Left kidney (tissue), 2 donors: ENCODE measurements around the gene GPR152. TPM values are rescaled to one million over a fixed set of nuclear protein-coding genes. Genes with fewer than 3 reads are reported as not detected.
"Not testable (repeated sequence)": the region's sequence is repeated elsewhere in the genome, so short reads cannot be mapped to it uniquely, and the experiment has no call there.

Source experiments
- DNase-seq: peaks from one replicate; pipeline ENCODE4 v3.0.0-alpha.2; 2013
- polyA plus RNA-seq: library from polyadenylated mRNA; unstranded; fragments of 120-200 nt; gene quantifications from one replicate; pipeline ENCODE4 v1.2.1, GENCODE V29; 2013; ENCODE audit not compliant: insufficient read length

GPR152 gene
- polyA plus RNA-seq, 1 donor = not detected

DNA sequence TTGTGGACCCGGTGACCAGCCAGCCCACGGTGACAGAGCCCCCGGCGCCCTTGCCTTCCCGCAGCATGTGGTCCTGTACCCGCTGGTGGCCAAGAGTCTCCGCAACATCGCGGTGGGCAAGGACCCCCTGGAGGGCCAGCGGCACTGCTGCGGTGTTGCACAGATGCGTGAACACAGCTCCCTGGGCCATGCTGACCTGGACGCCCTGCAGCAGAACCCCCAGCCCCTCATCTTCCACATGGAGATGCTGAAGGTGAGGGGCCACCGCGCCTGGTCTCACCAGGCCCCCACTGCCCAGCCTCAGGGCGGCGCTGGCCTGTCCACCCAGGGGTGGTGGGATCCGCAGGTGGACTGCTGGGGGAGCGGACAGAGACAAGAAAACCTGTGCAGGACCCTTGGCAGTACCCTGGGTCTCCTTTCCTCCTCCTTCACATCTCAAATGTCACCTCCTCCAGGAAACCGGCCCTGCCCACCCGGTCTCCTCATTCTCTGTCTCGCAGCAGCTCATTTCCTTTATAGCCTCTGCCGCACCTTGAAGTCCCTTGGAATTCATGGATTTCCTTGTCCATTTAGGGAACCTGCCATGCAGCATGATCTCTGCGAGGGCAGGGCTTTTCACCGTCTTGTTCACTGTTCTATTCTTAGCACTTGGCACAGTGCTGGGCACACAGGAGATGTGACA is 36.8 kb upstream of the GPR152 start:
- DNase-seq = no peak

GRCh38 chr11:67486481-67487195 is 34.1 kb upstream of the GPR152 start:
- no peak for DNase-seq

DNA sequence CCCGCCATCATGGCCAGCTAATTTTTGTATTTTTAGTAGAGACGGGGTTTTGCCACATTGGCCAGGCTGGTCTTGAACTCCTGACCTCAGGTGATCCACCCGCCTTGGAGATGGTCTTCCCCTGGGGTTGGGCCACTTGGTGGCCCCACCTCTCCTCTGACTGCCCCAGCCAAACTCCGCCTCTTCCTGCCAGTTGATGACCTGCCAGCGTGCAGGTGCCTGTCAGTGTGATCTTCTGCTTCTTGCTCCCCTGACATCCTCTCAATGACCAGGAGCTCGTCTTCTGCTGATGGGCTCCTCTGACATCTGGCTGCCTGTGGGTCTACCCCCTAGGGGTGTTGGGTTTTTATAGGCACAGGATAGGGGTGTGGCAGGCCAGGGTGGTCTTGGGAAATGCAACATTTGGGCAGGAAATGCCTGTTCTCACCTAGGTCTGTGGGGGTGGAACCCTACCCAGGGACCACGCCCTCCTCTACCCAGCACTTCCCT is 33.4 kb upstream of the GPR152 start:
- not testable (repeated sequence) for DNase-seq

DNA sequence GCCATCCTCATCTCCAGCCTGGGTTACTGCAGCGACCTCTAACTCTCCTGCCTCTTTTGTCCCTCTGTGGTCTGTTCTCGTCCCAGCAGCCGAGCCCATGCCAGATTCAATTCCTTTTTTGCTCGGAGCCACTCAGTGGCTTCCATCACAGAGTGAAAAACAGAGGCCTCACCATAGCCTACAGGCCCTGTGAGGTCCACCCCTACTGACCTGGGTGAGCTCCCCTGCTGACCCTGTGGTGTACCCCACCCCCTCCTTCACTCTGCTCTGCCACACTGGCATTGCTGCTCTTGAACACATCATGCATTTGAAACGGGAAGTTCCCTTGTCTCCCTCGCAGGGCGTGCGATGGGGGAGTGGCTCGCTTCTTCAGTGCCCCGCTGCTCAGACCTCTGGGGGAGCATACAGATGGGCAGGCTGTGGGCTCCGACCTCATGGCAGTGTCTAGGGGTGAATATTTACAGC is 32.4 kb upstream of the GPR152 start:
- DNase-seq = no peak

DNA sequence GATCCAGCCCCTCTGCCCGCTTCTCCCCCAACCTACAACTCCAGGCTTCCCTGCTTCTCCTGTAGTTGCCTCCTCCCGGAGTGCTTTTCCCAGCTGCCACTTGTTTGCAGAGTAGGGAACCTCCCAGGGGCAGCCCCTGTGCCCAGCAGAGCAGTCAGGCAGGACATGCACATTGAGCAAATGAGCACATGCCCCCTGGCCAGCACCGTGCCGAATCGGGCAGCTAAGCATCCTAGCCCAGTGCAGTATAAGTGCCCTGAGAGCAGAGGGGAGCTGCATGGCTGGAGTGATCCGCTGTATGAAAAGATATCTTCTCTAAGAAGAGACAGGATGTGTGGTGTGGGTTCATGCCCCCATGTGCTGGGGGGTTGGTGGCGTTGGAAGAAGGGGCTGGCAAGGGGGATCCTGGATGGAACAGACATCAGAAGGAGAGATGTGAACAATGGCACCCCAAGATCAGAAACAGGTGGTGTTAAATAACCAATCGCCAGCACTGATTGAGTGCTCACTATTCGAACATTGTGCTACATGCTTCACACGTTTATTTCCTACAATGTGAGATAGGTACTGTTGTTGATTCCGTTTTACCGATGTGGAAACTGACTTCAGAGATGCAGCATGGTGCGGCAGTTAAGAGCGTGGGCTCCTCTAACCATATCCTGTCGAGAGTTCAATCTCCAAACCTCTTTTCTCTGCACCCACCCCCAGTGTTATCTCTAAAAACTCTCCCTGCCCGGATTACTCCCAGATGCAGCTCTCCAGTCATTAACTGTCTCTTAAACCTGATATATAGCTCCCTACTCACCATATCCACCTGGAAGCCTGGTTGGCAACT is 31.5 kb upstream of the GPR152 start:
- no peak for DNase-seq

GRCh38 chr11:67482827-67483798 is 30.6 kb upstream of the GPR152 start, which contains the start of gene AIP:
AIP (plus strand) TSS chr11:67483026; CDS start chr11:67483159, 133 bp downstream.
- peak; percentile 98 for DNase-seq

DNA sequence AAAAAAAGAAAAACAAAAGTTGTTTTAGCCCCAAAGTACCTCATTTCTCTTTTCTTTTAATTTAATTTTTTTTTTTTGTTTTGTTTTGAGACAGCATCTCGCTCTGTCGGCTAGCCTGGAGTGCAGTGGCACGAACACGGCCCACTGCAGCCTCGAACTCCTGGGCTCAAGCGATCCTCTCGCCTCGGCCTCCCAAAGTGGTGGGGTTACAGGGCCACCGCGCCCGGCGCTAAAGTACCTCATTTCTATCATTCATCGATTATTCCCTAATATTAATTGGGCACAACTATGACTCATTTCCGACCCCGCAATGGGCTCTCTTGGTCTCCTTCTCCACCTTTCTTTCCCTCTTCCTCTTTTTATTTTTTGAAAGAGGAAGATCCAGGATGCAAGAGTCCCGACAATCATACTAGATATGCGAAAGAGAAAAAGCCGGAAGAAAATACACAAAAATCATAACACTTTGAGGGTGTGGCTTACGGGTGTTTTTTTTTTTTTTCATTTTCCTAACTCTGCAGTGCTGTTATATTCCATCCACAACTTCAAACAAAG is 29.8 kb upstream of the GPR152 start:
- no peak for DNase-seq

DNA sequence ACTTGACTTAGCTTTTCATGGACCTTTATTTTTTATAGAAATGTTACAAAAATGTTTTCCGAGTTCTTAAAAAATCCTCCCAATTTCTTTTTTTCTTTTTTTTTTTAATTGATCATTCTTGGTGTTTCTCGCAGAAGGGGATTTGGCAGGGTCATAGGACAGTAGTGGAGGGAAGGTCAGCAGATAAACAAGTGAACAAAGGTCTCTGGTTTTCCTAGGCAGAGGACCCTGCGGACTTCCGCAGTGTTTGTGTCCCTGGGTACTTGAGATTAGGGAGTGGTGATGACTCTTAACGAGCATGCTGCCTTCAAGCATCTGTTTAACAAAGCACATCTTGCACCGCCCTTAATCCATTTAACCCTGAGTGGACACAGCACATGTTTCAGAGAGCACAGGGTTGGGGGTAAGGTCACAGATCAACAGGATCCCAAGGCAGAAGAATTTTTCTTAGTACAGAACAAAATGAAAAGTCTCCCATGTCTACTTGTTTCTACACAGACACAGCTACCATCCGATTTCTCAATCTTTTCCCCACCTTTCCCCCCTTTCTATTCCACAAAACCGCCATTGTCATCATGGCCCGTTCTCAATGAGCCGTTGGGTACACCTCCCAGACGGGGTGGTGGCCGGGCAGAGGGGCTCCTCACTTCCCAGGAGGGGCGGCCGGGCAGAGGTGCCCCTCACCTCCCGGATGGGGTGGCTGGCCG is 25.0 kb upstream of the GPR152 start:
- not testable (repeated sequence) for DNase-seq

GRCh38 chr11:67476692-67477091 is 24.2 kb upstream of the GPR152 start:
- DNase-seq = not testable (repeated sequence)

DNA sequence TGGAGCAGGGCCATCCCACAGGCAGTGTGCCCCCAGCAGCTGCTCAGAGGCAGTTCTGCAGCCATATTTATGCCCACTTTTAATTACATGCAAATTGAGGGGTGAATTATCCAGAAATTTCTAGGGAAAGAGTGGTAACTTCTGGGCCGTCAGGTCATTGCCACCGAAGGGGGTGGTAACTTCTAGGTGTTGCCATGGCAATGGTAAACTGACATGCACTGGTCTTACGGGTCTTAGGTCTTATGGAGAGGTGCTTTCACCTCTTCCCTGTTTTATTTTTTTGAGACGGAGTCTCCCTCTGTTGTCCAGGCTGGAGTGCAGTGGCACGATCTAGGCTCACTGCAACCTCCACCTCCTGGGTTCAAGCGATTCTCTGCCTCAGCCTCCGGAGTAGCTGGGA is 20.4 kb upstream of the GPR152 start:
- DNase-seq = no peak

DNA sequence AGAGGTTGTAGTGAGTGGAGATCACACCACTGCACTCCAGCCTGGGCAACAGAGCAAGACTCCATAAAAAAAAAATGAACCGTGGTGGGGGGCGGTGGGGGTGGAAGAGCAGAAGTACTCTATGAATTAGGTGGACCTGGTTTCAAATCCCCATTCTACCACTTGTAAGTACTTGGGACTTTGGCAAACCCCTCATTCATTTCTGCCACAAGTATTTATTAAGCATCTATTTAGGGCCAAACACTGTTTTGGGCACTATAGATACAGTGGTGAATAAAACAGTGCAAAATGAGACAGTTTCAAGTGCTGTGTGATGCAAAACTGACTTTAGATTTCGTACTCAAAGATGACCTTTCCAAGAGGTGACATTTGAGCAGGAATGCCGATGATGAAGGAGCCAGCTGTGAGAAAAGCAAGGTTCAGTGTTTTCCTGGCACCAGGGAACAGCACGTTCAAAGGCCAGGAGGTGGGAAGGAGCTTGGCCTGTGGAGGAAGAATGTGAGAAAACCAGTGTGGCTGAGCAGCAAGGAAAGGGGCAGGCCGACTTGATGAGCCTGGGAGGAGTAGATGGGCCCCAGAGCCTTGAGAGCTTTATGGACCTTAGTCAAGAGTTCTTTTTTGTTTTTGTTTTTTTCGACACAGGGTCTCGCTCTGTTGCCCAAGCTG is 17.9 kb upstream of the GPR152 start:
- DNase-seq = no peak

DNA sequence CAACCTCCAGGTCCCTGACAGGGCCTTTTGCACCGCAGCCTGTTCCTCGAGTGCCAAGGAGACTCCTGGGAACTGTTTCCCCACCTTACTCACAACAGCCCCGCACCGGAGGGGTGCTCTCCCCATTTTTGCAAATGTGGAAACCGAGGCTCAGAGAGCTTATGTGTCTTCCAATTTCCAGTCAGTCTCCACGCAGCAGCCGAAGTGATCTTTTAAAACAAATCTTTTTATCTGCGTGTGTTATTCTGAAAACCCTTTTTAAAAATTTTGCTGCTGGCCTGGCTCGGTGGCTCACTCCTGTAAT is 16.9 kb upstream of the GPR152 start:
- no peak for DNase-seq

- peak; percentile 89 for DNase-seq
These were observed 16.4 kb upstream of the GPR152 start, which contains the start of gene TMEM134 for GRCh38 chr11:67468759-67469507. TMEM134 (minus strand) TSS chr11:67469251; CDS start chr11:67469192, 59 bp downstream.

- no peak for DNase-seq
These were observed 15.9 kb upstream of the GPR152 start for GRCh38 chr11:67468456-67468758.

- DNase-seq = no peak
These were observed 15.5 kb upstream of the GPR152 start for GRCh38 chr11:67468056-67468455.

DNA sequence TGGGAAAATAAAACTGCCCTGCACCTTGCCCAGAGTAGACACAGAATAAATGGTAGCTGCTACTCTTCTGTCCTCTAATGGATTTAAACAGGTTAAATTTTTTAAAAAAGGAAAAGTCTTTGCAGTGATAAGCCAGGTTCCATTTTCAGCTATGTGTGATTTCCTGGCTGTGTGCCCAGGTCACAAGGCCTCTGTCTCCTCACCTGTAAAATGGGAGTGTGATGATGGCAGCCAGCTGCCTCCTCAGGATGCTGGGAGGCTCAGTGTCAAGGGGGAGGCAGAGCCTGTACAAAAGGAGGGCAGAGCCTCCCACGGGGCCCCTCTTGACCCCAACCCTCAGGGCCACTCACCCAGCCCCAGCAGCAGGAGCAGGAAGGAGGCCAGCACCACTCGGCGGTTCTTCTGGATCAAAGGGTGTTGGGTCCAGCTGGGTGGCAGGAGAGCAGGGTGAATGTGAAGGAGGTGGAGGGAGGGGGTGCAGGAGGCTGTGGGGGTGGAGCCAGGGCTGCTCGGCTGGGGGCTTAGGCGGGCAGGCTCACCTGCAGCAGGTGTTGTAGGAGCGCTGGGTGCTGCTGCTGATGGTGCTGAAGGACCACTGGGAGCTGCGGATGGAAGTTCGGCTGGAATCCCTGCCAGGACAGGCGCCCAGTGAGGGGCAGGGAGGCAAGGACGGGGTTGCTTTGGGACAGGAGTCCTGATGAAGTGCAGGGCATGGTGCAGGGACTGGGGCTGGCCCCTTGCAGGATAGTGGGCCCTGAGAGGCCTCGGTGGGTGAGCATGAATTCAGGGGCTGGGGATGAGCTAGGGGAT is 14.6 kb upstream of the GPR152 start:
- DNase-seq = no peak

DNA sequence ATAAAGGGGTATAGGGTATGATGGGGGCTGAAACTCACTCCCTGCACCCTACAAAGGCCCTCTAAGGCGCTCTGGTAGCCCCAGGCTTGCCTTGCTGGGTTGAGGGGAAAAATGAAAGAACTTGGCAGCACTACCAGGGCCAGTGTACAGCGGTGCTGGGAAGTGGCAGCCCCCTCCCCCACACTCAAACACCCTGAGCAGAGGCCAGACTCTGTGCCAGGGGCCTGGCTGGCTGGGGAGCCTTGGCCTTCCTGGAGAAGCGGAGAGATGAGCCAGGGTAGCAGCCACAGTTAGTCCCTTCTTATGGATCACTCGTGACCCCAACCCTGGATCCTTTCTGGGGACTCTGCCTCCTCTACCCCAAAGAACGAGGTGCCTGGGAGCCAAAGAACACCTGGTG is 13.8 kb upstream of the GPR152 start:
- no peak for DNase-seq

DNA sequence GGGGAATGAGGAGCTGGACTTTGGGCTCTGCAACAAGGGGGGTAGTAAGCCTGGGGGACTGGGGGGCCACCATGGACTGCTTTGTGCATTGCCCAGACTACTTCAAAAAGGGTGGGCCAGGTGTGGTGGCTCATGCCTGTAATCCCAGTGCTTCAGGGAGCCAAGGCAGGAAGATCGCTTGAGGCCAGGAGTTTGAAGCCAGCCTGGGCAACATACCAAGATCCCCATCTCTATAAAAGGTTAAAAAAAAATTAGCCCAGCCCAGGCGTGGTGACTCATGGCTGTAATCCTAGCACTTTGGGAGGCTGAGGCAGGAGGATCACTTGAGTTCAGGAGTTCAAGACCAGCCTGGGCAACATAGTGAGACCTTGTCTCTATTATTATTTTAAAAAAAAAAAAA is 13.0 kb upstream of the GPR152 start:
- not testable (repeated sequence) for DNase-seq

GRCh38 chr11:67465189-67465510 is 12.6 kb upstream of the GPR152 start:
- DNase-seq = no peak
